ENCODE measurements around the gene ARMC2. TPM values are rescaled to one million over a fixed set of nuclear protein-coding genes. Genes with fewer than 3 reads are reported as not detected.
A peak's percentile ranks its signal among the peaks of the same experiment; 100 is the strongest.

The ARMC2 gene
- total and polyA plus RNA-seq, 2 donors from 2014 or later, result 1.9 to 12.7 TPM

GRCh38 chr6:108948181-108948661 is 100.0 kb downstream of the ARMC2 start:
- no peaks in the 10 kb centered on the region for H3K36me3 ChIP-seq (ENCODE audit: control insufficient read depth in 2 of 3, insufficient read depth in 3 of 3, low read length in 3 of 3)
- peaks cover 15 to 35% (median 35%) of the 10 kb centered on the region in 3 donors for H3K4me1 ChIP-seq (ENCODE audit: control insufficient read depth in 2 of 3, insufficient read depth in 2 of 3, low read depth in 1 of 3, low read length in 3 of 3)
- intact Hi-C loops (cut with DNase I), result no loop called here
- TF ChIP-seq CTCF (IDR thresholded peaks at IDR 0.05; ENCODE audit: borderline replicate concordance, extremely low read depth, insufficient read depth), result peak; percentile 8
- H3K9me3 ChIP-seq (ENCODE audit: control insufficient read depth in 2 of 3, insufficient read depth in 1 of 3, low read length in 3 of 3), result no peaks in the 10 kb centered on the region
- FAIRE-seq (no peak), DNase-seq (peak; percentile 59 to 87 (median 81))
- peak overlapping the region; percentile 25 to 49 for H3K27ac ChIP-seq (ENCODE audit: low read depth in 2 of 2, low read length in 2 of 2)
- H3K27me3 ChIP-seq (ENCODE audit: control insufficient read depth, insufficient read depth, low read length), result no peaks in the 10 kb centered on the region
- H3K4me3 ChIP-seq (ENCODE audit: low read length in 3 of 3), result peak overlapping the region in 2 of 3 donors; percentile 27 to 36
- H3K9ac ChIP-seq (ENCODE audit: low read length in 3 of 3), result peak overlapping the region in 1 of 3 donors; percentile 41

GRCh38 chr6:108951351-108951953 is 103.2 kb downstream of the ARMC2 start:
- H3K27me3 ChIP-seq (ENCODE audit: control insufficient read depth, insufficient read depth, low read length), result no peaks in the 10 kb centered on the region
- peaks cover 10 to 17% (median 14%) of the 10 kb centered on the region in 3 donors for H3K4me1 ChIP-seq (ENCODE audit: control insufficient read depth in 2 of 3, insufficient read depth in 2 of 3, low read depth in 1 of 3, low read length in 3 of 3)
- H3K27ac ChIP-seq (ENCODE audit: low read depth in 2 of 2, low read length in 2 of 2), result no peak overlapping the region

GRCh38 chr6:108952776-108953486 is 104.7 kb downstream of the ARMC2 start:
- peaks cover 0 to 11% (median 4%) of the 10 kb centered on the region in 3 donors for H3K4me1 ChIP-seq (ENCODE audit: control insufficient read depth in 2 of 3, insufficient read depth in 2 of 3, low read depth in 1 of 3, low read length in 3 of 3)
- H3K36me3 ChIP-seq (ENCODE audit: control insufficient read depth in 2 of 3, insufficient read depth in 3 of 3, low read length in 3 of 3), result no peaks in the 10 kb centered on the region
- no peak for TF ChIP-seq CTCF (IDR thresholded peaks at IDR 0.05; ENCODE audit: borderline replicate concordance, extremely low read depth, insufficient read depth)
- no peak overlapping the region for H3K27ac ChIP-seq (ENCODE audit: low read depth in 2 of 2, low read length in 2 of 2)
- H3K27me3 ChIP-seq (ENCODE audit: control insufficient read depth, insufficient read depth, low read length), result no peaks in the 10 kb centered on the region
- H3K9me3 ChIP-seq (ENCODE audit: control insufficient read depth in 2 of 3, insufficient read depth in 1 of 3, low read length in 3 of 3), result no peaks in the 10 kb centered on the region
- no peak for FAIRE-seq
- intact Hi-C loops (cut with DNase I), result no loop called here
- no peak overlapping the region for H3K4me3 ChIP-seq (ENCODE audit: low read length in 3 of 3)
- H3K9ac ChIP-seq (ENCODE audit: low read length in 3 of 3), result no peak overlapping the region
- no peak for DNase-seq

More at GRCh38 chr6:108951351-108951953, 103.2 kb downstream of the ARMC2 start:
- Histone ChIP-seq H3K9ac (ENCODE audit: low read length in 3 of 3) (no peak overlapping the region), H3K9me3 (ENCODE audit: control insufficient read depth in 2 of 3, insufficient read depth in 1 of 3, low read length in 3 of 3) (no peaks in the 10 kb centered on the region), H3K4me3 (ENCODE audit: low read length in 3 of 3) (no peak overlapping the region), H3K36me3 (ENCODE audit: control insufficient read depth in 2 of 3, insufficient read depth in 3 of 3, low read length in 3 of 3) (no peaks in the 10 kb centered on the region)
- FAIRE-seq, result no peak
- DNase-seq, result no peak
- intact Hi-C loops (cut with DNase I), result no loop called here
- TF ChIP-seq CTCF (IDR thresholded peaks at IDR 0.05; ENCODE audit: borderline replicate concordance, extremely low read depth, insufficient read depth), result no peak

Data from kidney (tissue), 14 donors.